Activated gamma-delta T cell treated with anti-CD3 and anti-CD28 coated beads, Interleukin-2, amount 50 U/mL, for 16 hours (primary cell): ENCODE measurements around the gene MYO5A.
"Not testable (repeated sequence)": the region's sequence is repeated elsewhere in the genome, so short reads cannot be mapped to it uniquely, and the experiment has no call there.

Experiments
- DNase-seq: peaks from one replicate; pipeline ENCODE4 v3.0.0-alpha.2; 2020; ENCODE audit warnings: low read depth

Gene MYO5A

DNA sequence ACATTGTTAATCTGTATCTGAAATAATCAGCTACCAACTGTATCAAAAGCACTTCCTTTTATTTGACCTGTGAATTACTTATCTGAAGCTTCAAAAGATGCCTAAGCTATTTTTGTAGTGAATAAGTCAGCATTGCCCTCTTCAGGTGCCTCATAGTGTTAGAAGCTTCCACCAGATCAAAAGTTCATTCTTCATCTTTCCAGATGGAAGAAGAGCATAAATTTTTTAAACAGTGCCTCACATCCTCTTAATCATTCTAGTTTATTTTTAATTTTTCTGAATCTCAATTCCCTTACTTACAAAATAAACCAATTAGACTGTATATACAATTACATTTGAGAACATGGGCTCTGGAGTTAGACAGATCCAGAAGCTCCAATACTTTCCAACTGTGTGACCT is 65.0 kb downstream of the MYO5A start:
- DNase-seq: no peak

DNA sequence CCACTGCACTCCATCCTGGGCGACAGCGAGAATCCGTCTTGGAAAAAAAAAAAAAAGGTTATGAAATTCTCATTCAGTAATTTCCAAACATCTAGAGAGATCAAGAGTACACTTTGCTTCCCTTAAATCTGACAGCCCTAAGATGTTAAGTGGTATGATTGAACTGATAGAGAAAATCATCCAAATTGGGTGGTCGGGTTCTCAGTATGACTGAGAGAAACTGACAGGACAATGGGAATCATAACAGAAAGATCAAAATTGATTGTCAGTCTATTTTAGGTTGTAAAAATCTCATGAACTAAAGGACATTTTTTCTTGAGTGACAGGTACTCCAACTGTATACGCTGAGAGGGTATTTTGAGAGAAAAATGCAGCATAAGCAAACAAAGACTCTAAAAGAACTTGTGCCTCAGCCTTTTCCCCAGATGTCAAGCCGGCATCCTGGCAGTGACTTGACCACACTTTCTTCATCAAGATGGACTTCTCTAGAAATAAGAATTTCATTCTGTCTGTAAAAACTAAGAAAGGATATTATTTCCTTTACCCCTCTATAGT is 65.8 kb downstream of the MYO5A start:
- no peak for DNase-seq

DNA sequence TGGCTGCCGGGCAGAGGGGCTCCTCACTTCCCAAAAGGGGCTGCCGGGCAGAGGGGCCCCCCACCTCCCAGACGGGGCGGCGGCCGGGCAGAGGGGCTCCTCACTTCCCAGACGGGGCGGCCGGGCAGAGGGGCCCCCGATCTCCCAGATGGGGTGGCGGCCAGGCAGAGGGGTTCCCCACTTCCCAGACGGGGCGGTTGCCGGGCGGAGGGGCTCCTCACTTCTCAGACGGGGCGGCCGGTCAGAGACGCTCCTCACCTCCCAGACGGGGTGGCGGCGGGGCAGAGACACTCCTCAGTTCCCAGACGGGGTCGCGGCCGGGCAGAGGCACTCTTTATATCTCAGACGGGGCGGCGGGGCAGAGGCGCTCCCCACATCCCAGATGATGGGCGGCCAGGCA is 69.0 kb downstream of the MYO5A start:
- not testable (repeated sequence) for DNase-seq

DNA sequence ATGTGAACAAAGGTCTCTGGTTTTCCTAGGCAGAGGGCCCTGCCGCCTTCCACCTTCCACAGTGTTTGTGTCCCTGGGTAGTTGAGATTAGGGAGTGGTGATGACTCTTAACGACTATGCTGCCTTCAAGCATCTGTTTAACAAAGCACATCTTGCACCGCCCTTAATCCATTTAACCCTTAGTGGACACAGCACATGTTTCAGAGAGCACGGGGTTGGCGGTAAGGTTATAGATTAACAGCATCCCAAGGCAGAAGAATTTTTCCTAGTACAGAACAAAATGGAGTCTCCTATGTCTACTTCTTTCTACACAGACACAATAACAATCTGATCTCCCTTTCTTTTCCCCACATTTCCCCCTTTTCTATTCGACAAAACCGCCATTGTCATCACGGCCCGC is 69.4 kb downstream of the MYO5A start:
- not testable (repeated sequence) for DNase-seq

DNA sequence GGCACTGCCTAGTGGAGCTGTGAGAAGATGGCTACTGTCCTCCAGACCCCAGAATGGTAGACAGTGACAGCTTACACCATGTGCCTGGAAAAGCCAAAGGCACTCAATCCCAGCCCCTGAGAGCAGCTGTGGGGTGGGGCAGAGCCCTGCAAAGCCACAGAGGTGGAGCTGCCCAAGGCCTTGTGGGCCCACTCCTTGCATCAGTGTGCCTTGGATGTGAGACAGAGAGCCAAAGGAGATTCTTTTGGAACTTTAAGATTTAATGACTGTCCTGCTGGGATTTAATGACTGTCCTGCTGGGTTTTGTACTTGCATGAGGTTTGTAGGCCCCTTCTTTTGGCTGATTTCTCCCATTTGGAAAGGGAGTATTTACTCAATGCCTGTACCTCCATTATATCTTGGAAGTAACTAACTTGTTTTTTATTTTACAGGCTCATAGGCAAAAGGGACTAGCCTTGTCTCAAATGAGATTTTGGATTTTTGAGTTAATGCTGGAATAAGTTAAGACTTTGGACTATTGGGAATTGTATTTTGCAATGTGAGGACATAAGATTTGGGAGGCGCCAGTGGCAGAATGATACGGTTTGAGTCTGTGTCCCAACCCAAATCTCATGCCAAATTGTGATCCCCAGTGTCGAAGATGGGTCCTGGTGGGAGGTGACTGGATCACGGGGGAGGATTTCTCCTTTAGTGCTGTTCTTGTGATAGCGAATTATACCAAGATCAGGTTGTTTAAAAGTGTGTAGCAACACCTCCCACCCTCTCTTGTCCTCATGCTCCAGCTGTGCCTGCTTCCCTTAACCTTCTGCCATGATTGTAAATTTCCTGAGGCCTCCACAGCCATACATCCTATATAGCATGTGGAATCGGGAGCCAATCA is 80.4 kb downstream of the MYO5A start:
- DNase-seq: no peak

DNA sequence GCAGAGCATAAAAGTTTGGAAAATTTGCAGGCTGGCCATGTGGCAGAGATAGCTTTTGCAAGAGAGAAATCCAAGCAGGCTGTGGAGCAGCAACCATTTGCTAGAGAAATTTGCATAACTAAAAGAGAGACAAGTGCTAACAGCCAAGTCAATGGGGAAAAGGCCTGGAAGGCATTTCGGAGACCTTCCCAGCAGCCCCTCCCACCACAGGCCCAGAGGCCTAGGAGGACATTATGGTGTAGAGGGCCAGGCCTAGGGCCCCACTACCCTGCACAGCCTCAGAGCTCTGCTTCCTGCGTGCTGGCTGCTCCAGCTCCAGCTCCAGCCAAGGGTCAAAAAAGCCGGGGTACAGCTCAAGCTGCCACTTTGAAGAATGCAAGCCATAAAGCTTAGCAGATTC is 82.7 kb downstream of the MYO5A start:
- no peak for DNase-seq

DNA sequence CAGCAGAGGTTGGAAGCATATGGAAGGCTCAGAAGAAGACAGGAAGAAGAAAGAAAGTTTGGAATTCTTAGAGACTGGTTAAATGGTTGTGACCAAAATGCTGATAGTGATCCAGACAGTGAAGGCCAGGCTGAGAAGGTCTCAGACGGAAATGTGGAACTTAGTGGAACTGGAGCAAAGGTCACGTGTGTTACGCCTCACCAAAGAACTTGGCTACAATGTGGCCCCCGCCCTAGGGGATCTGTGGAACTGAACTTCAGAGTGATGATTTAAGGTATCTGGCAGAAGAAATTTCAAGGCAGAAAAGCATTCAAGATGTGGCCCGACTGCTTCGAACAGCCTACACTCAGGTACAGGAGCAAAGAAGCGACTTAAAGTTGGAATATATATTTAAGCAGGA is 83.1 kb downstream of the MYO5A start:
- no peak for DNase-seq

DNA sequence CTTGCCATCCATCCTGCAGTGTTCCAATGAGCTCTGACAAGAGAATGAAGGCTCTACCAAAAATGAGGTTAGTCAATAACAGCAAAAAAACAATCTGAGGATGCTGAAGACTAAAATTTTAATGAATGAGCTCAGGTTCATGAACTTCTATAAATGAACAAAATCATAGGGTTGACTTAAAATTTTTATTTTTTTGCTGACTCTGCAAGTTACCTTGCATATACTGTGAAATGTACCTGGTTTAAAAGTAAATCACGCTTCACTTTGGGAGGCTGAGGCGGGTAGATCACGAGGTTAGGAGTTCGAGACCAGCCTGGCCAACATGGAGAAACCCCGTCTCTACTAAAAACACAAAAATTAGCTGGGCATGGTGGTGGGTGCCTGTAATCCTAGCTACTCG is 85.5 kb downstream of the MYO5A start:
- DNase-seq: not testable (repeated sequence)

DNA sequence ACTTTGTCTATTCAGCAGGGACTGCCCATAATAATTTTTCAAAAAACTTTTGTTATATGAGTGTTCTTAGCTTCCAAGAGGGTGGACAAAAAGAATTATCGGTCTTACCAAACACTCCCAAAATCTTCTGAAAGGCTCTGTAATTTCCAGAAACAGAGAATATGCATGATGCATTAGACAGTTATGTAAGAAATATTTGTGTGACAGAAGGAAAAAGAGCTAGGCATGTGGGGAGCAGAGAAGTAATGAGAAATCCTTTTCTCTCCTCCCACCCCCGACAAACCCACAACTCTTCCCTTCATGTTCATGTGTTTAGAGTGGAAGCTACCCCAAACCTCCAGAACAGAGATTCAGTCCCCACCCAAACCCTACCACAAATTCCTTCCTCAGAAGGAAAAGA is 86.8 kb downstream of the MYO5A start:
- no peak for DNase-seq

DNA sequence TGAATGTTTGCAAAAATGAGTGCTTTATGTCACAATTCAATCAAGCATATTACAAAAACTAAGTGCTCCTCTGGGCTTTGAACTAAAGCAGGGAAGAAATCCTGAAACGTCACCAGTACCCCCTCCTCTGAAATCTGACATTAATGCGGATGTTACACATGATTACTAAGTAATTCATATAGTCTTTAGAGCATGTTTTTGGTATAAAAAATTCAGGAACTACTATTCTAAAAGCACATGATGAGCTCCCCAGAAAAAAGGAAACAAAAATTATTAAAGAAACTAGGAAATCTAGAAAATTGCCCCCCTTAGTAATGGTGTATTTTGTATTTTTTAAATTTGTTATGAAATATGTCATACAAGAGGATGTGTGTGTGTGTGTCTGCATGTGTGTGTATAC is 87.7 kb downstream of the MYO5A start:
- no peak for DNase-seq

DNA sequence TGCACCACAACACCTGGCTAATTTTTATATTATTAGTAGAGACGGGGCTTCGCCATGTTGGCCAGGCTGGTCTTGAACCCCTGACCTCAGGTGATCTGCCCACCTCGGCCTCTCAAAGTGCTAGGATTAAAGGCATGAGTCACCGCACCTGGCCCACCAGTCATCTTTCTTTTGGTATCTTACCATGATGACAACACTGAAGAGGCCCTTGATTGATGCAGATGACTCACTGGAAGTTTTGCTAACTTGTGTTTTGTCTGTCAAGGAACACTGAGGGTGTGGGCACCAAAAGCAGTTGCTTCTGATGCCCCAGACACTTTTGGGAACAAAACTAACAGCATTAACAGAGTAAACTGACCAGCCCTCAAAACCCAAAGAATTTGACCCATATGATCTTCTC is 88.3 kb downstream of the MYO5A start:
- DNase-seq: no peak

DNA sequence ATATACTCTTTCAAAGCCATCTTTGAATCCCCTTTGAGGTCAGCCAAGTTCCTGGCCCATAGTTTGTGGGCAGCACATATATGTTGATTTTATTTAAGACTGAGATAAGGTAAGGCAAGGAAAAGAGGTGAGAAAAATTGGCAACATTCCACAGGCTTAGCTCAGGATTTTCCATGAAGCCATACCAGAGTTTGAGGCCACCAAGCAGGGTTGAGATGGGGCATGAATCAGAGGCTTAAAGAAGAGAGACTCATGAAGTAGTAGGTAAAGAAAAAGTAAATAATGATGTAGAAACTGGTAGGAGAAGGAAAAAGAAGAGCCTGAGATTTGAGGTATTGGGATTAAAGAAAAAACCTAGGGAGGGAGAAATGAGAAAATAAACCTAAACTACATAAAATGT is 89.2 kb downstream of the MYO5A start:
- no peak for DNase-seq

DNA sequence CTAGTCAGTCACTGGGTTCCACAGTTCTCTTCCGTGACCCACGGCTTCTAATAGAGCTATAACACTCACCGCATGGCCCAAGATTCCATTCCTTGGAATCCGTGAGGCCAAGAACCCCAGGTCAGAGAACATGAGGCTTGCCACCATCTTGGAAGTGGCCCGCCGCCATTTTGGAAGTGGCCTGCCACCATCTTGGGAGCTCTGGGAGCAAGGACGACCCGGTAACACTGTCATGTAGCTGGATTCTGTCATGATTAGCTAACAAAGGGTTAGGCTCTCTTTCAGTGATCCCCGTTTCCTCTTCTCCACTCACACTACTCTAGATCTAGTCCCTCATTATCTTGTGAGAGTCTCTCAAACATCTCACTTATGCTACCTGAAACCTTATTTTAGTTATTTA is 89.6 kb downstream of the MYO5A start:
- not testable (repeated sequence) for DNase-seq

DNA sequence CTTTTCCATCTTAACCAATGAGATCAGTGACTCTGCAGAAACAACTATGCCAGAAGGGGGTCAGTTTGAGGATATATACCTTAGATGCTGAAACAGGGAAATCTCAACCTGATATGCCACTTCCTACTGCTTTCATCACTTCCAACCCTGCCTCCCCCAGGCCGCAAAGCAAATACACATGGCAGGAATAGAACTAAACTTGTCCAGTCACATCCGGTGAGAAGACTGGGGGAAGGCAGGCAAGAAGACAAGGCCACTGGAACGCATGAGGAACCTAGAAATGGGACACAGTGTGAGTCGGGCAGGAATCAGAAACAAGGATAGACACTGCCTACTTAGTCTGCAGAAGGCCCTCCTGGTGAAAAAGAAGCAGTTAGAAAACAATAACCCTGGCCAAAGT is 90.6 kb downstream of the MYO5A start:
- DNase-seq: no peak

DNA sequence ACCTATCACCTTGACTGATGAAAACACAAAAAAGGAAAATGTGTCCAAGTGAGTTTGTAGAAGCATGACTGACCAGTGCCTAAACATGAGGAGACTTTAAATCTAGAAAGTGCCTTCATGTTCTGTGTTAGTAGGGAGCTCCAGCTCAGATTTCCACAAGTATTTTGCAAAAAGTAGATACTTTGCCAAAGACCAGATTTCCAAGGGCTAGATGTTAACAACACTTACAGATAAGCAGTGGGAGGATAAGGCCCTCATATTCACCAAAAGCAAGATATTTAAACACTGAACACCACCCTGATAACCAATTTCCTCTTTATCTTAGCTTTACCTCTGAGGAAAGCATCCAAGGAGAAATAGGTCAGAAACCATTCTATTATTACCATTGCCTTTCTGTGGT is 91.0 kb downstream of the MYO5A start:
- DNase-seq: no peak

DNA sequence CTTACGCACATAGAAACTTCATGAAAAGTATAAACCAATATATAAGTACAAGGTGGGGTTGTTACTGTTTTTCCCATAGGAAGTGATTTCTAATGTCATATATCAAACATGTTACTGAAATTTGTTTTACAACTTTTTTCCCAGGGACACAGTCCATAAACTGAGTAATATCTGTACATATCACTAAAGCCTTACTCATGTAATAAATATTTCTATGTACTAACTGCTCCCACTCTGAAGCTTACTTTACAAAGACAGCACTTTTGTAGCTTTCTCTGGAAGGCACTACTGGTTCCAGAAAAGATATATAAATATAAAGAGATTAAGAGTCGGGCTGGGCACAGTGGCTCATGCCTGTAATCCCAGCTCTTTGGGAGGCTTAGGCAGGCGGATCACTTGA is 91.7 kb downstream of the MYO5A start:
- no peak for DNase-seq

DNA sequence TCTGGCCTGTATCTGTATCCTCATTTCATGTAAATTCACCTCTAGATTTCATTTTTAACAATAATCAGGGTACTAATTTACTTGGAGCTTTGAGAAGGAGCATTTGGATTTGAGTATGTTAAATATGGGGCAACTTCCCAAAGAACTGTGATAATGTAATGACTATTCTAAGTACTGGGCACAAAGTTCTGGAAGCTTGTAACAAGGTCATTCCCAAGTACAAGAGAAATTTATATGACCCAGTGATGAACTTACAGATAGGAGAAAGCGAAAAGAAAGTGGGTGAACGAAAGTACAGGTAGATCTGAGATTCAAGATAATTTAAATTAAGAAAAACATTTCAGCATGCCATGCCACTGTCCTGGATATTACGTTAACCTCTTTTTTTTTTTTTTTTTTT is 93.8 kb downstream of the MYO5A start:
- no peak for DNase-seq

DNA sequence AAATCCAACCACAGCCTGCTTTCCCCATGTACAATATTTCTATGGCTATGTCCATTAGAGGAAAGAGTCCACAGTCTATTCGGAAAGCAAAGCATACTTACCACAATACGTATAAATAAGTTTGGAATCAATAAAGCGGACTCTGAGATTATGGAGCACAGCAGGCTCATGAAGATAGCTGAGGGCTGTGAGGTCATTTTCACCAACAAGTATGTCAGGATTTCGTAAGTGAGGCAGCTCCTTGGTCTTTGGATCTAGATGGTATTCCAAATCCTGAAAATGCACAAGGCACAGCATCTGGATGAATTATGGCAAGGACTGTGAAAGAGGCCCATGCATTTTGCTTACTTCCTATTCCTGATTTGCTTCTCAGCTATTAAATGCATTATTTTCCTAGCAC is 100.4 kb downstream of the MYO5A start:
- DNase-seq: no peak

DNA sequence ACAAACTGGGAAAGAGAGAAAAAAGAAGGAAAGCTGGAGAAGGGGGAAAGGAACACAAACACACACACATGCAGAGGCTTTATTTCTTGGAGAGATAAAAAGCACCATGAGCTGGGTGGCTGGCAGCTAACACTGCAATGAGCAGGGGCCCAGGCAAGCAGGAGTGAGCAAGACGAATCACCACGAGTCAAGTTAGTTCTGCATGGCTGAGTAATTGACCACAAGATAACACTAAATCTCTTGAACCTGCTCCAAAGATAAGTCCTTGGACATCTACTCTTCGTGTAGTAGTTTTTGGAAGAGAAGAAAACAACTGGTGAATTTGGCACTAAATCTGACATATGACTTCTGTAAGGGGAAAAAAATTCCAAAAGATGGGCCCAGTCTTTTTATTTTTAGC is 100.9 kb downstream of the MYO5A start:
- no peak for DNase-seq

DNA sequence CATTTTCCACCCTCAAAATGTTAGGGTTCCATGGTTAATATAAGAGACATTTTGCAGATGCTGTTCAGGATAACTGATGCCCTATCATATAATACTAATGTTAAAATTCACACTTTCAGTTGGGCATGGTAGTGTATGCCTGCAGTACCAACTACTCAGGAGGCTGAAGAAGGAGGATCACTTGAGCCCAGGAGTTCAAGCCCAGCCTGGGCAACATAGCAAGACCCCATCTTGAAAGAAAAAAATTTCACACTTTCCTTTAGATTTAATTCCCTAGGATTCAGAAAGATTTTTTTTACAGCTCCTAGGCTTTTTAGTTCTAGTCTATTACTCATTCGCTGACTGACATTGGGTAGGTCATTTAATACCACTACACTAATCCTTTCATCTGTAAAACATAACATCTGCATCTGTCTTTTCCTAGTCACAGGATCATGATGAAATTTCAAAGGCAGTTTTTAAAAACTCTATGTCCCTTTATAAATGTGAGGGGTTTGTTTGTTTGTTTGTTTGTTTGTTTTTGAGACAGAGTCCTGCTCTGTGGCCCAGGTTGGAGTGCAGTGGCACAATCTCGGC is 103.7 kb downstream of the MYO5A start:
- DNase-seq: no peak

DNA sequence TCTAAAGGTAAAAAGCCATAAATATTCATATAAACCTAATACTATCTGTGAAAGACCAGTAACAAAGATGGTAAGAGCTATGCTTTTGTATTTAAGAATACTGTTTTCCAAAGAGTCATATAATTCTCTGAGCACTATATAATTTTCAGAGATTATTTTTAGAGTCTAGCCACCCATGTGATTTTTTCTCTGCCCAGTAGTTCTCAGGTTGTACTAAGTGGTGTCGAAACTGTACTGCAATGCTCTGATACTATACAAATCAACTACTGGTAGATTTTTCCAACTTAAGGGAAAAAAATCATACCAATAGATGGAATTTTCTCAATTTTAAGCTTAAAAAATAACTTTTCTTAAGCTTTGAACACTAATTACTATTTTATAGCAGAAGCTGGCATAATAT is 104.8 kb downstream of the MYO5A start:
- DNase-seq: no peak

DNA sequence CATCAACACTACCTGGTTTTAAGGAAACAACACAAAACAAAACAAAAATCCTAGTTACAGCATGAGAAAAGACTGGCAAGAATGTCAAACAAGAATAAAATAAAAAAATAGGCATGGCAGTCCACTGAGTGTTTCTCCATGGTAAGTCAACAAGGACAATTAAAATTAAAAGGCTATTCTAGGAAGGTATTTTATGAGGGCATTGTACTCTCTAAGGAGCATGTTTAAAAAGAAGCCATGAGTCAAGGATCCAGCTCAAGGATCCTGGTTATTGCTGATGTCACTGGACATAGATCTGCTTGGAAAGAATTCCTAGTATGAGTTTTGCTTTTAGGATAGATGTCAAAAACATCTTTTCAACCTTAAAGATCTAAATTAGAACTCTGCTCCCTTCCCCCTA is 106.7 kb downstream of the MYO5A start:
- no peak for DNase-seq

DNA sequence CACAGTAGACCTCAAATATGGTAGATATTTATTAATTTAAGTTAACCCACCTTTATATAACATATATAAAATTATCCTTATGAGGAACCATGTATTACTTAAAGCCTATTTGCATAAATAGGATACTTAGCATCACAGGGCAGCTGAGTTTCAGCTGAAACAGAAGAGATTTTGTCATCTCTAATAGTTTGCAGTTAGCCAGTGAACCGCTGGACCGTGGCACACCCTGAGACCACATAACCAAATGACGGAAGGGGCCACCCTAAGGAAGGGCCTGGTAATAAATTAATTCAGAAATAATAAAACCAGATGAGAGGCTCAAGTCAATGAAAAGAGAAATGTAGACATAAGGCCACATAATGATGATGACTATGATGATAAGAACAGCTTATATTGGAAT is 107.7 kb downstream of the MYO5A start:
- no peak for DNase-seq

DNA sequence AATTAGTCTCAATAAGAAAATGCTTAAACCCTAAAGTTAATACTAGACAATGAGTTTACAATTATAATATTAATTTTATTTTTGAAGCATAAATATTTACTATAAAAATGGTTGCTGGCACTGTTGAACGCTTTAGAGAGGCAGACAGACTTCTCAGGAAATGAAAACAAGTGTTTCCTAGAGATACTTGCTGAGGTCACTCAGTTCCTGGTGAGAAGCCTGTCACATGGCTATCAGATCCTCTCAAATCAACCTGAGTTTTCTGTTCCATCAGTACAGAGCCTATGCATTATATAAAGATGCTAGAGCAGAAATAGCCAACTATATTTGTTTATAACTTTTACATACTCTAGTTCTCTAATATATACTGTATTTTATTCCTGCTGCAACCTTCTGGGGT is 109.2 kb downstream of the MYO5A start:
- DNase-seq: no peak
